ENCODE data around the gene TST. TPM values are rescaled to one million over a fixed set of nuclear protein-coding genes. Genes with fewer than 3 reads are reported as not detected.

The TST gene
- 5.5 TPM for total RNA-seq

- DNase-seq = peak; percentile 69
Measured at GRCh38 chr22:37019309-37020191, at the start of gene TST, which contains the start of gene MPST. TST (minus strand) TSS chr22:37019447; CDS start chr22:37018732, 715 bp downstream. MPST (plus strand) TSS chr22:37019742; CDS start chr22:37019837, 95 bp downstream.

GRCh38 chr22:37068859-37069258 lies 49.6 kb upstream of the TST start:
- DNase-seq = no peak

- DNase-seq = no peak
Measured at GRCh38 chr22:37067428-37067827, 48.2 kb upstream of the TST start.

GRCh38 chr22:37065961-37066360 lies 46.7 kb upstream of the TST start:
- no peak for DNase-seq

GRCh38 chr22:37065180-37065579 lies 45.9 kb upstream of the TST start:
- DNase-seq = no peak

- no peak for DNase-seq
Measured at GRCh38 chr22:37064553-37064952, 45.3 kb upstream of the TST start.

GRCh38 chr22:37063431-37064420 lies 44.5 kb upstream of the TST start:
- DNase-seq = no peak

GRCh38 chr22:37062702-37063381 lies 43.6 kb upstream of the TST start:
- DNase-seq = no peak

- DNase-seq = no peak
Measured at GRCh38 chr22:37062376-37062675, 43.1 kb upstream of the TST start.

- DNase-seq = no peak
Measured at GRCh38 chr22:37061611-37062375, 42.5 kb upstream of the TST start.

- DNase-seq = no peak
Measured at GRCh38 chr22:37060801-37061610, 41.8 kb upstream of the TST start.

GRCh38 chr22:37059876-37060449 lies 40.7 kb upstream of the TST start:
- DNase-seq = no peak

GRCh38 chr22:37058917-37059701 lies 39.9 kb upstream of the TST start:
- no peak for DNase-seq

GRCh38 chr22:37057796-37058510 lies 38.7 kb upstream of the TST start:
- DNase-seq = no peak

GRCh38 chr22:37057226-37057625 lies 38.0 kb upstream of the TST start:
- DNase-seq = no peak

- no peak for DNase-seq
Measured at GRCh38 chr22:37056246-37056645, 37.0 kb upstream of the TST start.

GRCh38 chr22:37054600-37055365 lies 35.5 kb upstream of the TST start:
- DNase-seq = no peak

GRCh38 chr22:37054056-37054395 lies 34.8 kb upstream of the TST start:
- DNase-seq = no peak
